ENCODE data around the gene KCNJ6. TPM values are rescaled to one million over a fixed set of nuclear protein-coding genes. Genes with fewer than 3 reads are reported as not detected.

KCNJ6 gene
- total and polyA plus RNA-seq, 3 donors from 2014 or later, result 0.24 to 0.25 (median 0.25) TPM

- WGBS, 2 donors, result 73 to 74% methylated on average over 3 of the region's 3 CpGs
- Histone ChIP-seq H3K27ac (no peak overlapping the region), H3K9me3 (no peaks in the 10 kb centered on the region), H3K4me3 (no peak overlapping the region), H3K36me3 (ENCODE audit: low read depth, missing control alignments) (no peaks in the 10 kb centered on the region), H3K27me3 (no peaks in the 10 kb centered on the region), H3K4me1 (no peaks in the 10 kb centered on the region)
- DNase-seq, result no peak
- intact Hi-C loops (cut with DNase I; ENCODE audit: low total_unique reads), result no loop called here
- TF ChIP-seq POLR2A (IDR thresholded peaks at IDR 0.05) (no peak), CTCF (IDR thresholded peaks at IDR 0.05) (no peak)
These were observed 273.8 kb downstream of the KCNJ6 start for GRCh38 chr21:37642493-37642892.

GRCh38 chr21:37639756-37640155 is 276.5 kb downstream of the KCNJ6 start:
- TF ChIP-seq CTCF (IDR thresholded peaks at IDR 0.05), result no peak
- TF ChIP-seq POLR2A (IDR thresholded peaks at IDR 0.05), result no peak
- Histone ChIP-seq H3K36me3 (ENCODE audit: low read depth, missing control alignments) (no peaks in the 10 kb centered on the region), H3K9me3 (no peaks in the 10 kb centered on the region), H3K4me3 (no peak overlapping the region), H3K4me1 (no peaks in the 10 kb centered on the region), H3K27me3 (no peaks in the 10 kb centered on the region), H3K27ac (no peak overlapping the region)
- WGBS, 2 donors, result 67 to 69% methylated on average over 2 of the region's 2 CpGs
- no peak for DNase-seq
- intact Hi-C loops (cut with DNase I; ENCODE audit: low total_unique reads), result no loop called here

- TF ChIP-seq POLR2A (IDR thresholded peaks at IDR 0.05) (no peak), CTCF (IDR thresholded peaks at IDR 0.05) (no peak)
- H3K4me1 ChIP-seq, result no peaks in the 10 kb centered on the region
- no peak overlapping the region for H3K27ac ChIP-seq
- no peaks in the 10 kb centered on the region for H3K9me3 ChIP-seq
- DNase-seq, result no peak
- no peaks in the 10 kb centered on the region for H3K36me3 ChIP-seq (ENCODE audit: low read depth, missing control alignments)
- H3K4me3 ChIP-seq, result no peak overlapping the region
- WGBS, 2 donors, result 89 to 91% methylated on average over 8 of the region's 8 CpGs
- H3K27me3 ChIP-seq, result no peaks in the 10 kb centered on the region
- intact Hi-C loops (cut with DNase I; ENCODE audit: low total_unique reads), result no loop called here
These were observed 280.0 kb downstream of the KCNJ6 start for GRCh38 chr21:37636152-37636860.

- WGBS, 2 donors, result 42 to 51% methylated on average over 12 of the region's 12 CpGs
- H3K27ac ChIP-seq, result no peak overlapping the region
- no peaks in the 10 kb centered on the region for H3K4me1 ChIP-seq
- H3K27me3 ChIP-seq, result no peaks in the 10 kb centered on the region
- H3K9me3 ChIP-seq, result no peaks in the 10 kb centered on the region
- no peak overlapping the region for H3K4me3 ChIP-seq
- no peak for DNase-seq
- TF ChIP-seq POLR2A (IDR thresholded peaks at IDR 0.05) (no peak), CTCF (IDR thresholded peaks at IDR 0.05) (no peak)
- intact Hi-C loops (cut with DNase I; ENCODE audit: low total_unique reads), result no loop called here
- H3K36me3 ChIP-seq (ENCODE audit: low read depth, missing control alignments), result no peaks in the 10 kb centered on the region
These were observed 284.7 kb downstream of the KCNJ6 start for GRCh38 chr21:37631319-37632117.

Measured in testis (tissue), 3 donors.